H1 (cell line): Measurements from ENCODE around the gene DHRS2. TPM values are rescaled to one million over a fixed set of nuclear protein-coding genes. Genes with fewer than 3 reads are reported as not detected.

Source experiments
- HDAC6 ChIP-seq: IDR thresholded peaks from one replicate; pipeline ENCODE4 v1.7.1; 2012; ENCODE audit warnings: low read depth, mild to moderate bottlenecking, inconsistent platforms, low read length, moderate library complexity
- KDM1A ChIP-seq: fragments of 200-600, 300-600 bp; sonication (generic); IDR thresholded peaks from 2 replicates; pipeline ENCODE4 v1.7.1; 2016; ENCODE audit warnings: mild to moderate bottlenecking, low read length, borderline replicate concordance
- NRF1 ChIP-seq: IDR thresholded peaks from 2 replicates; pipeline ENCODE4 v1.6.1; 2011; ENCODE audit warnings: mild to moderate bottlenecking, low read depth, low read length, improper control_type of control experiment
- SIX5 ChIP-seq: IDR thresholded peaks from 2 replicates; pipeline ENCODE4 v1.6.1; 2011; ENCODE audit warnings: mild to moderate bottlenecking, low read depth, low read length
- SP1 ChIP-seq: IDR thresholded peaks from 2 replicates; pipeline ENCODE4 v1.6.1; 2011; ENCODE audit warnings: low read depth, low read length
- TCF12 ChIP-seq: IDR thresholded peaks from 2 replicates; pipeline ENCODE4 v1.6.1; 2011; ENCODE audit warnings: low read depth, mild to moderate bottlenecking, low read length
- polyA plus RNA-seq, 7 experiments: library from polyadenylated mRNA; depleted of rRNA in 3 of 7; stranded (reverse) in 5 of 7; unstranded in 2 of 7; fragments of >200 nt in 5 of 7; fragments of 200-250 nt in 2 of 7; gene quantifications; 1 replicate in 5 of 7; 2 replicates in 1 of 7; 4 replicates in 1 of 7; pipeline versions ENCODE4 v1.2.1 to v1.2.3, GENCODE V29; 2011 to 2013; ENCODE audit warnings: missing spikeins in 2 of 7, mixed read lengths in 2 of 7
- total RNA-seq: library from RNA; stranded (reverse); fragmentation: NEBNext Ultra II Directional; extraction: Animal tissue kit (Norgen Biotek cat#: 25700); gene quantifications from 2 replicates; pipeline ENCODE4 v1.2.1, GENCODE V29; 2021

DHRS2 gene
- total and polyA plus RNA-seq, 2 of the 8 experiments (the other 6 are each of a cell fraction or from before 2014, with no cell fraction given), result 1.1 to 3.5 TPM

- TF ChIP-seq SIX5, result no peak
- TF ChIP-seq HDAC6, result no peak
- no peak for TF ChIP-seq KDM1A
- no peak for TF ChIP-seq TCF12
- TF ChIP-seq SP1, result no peak
- no peak for TF ChIP-seq NRF1
These were observed 34.7 kb upstream of the DHRS2 start (continued) for GRCh38 chr14:23601424-23601823.
